HCT116 (cell line): Measurements from ENCODE around the gene SLC22A2. TPM values are rescaled to one million over a fixed set of nuclear protein-coding genes. Genes with fewer than 3 reads are reported as not detected.
A peak's percentile ranks its signal among the peaks of the same experiment; 100 is the strongest.

Experiments
- ATAC-seq: fragments of 200-7000 bp; cut with Tn5 transposase; 2 replicates; pipeline ENCODE4 v1.9.1; 2020; ENCODE audit warnings: mild to moderate bottlenecking, moderate library complexity
- BruUV-seq: library from RNA; stranded (reverse); fragments of 400-500 nt; replicated peaks from 2 replicates; lab custom pipeline; 2021; lab: Mats Ljungman, UMichigan
- CTCF ChIA-PET: fragments of 300-600 bp; sonication (Branson Sonifier 250); formaldehyde crosslinking; loops from one replicate; lab custom pipeline; 2021; ENCODE audit warnings: antibody characterized with exemption; lab: Charles Lee
- POLR2A ChIA-PET: fragments of 300-600, 350-600 bp; sonication (Branson Sonifier 250); formaldehyde crosslinking; loops from one replicate; lab custom pipeline; 2021; ENCODE audit warnings: antibody characterized with exemption; lab: Charles Lee
- RAD21 ChIA-PET, 2 experiments: fragments of 300-600 bp; sonication (Branson Sonifier 250); formaldehyde crosslinking; loops; one replicate each; lab custom pipeline; 2023; ENCODE audit warnings: low total read pairs in 2 of 2; ENCODE audit not compliant: uncharacterized antibody in 2 of 2, unreplicated experiment in 2 of 2, low non-redundant PET in 1 of 2; lab: Charles Lee
- DNase-seq: peaks from one replicate; pipeline ENCODE4 v3.0.0-alpha.2; 2010; ENCODE audit warnings: low read depth, low spot score
- H2AFZ ChIP-seq: fragments of 200-600 bp; shearing (Covaris generic), sonication (generic); 2 replicates; pipeline ENCODE4 v1.6.1; 2017; ENCODE audit warnings: low read depth, mixed run types, mixed read lengths, antibody characterized with exemption, low read length; ENCODE audit not compliant: poor library complexity, severe bottlenecking
- H3K27ac ChIP-seq: 2 replicates; pipeline ENCODE4 v1.5.1; 2012; ENCODE audit warnings: low read depth, low read length
- H3K27me3 ChIP-seq: fragments of 200-600 bp; sonication (generic); 2 replicates; pipeline ENCODE4 v1.6.1; 2016; ENCODE audit warnings: mixed run types, low read length, mixed read lengths; ENCODE audit not compliant: insufficient read depth
- H3K36me3 ChIP-seq, 2 experiments: fragments of 200-500 bp in 1 of 2; fragments of 200-600 bp in 1 of 2; sonication (Bioruptor generic) in 1 of 2; sonication (generic) in 1 of 2; 2 replicates each; pipeline versions ENCODE4 v1.5.1 to v1.6.1; 2014 to 2016; ENCODE audit warnings: low read length in 2 of 2, inconsistent platforms in 1 of 2, mixed read lengths in 1 of 2, mixed run types in 1 of 2; ENCODE audit not compliant: insufficient read depth in 2 of 2, control insufficient read depth in 1 of 2
- H3K4me1 ChIP-seq, 2 experiments: fragments of 200-600 bp in 1 of 2; sonication (generic) in 1 of 2; 2 replicates each; pipeline versions ENCODE4 v1.5.1 to v1.6.1; 2012 to 2017; ENCODE audit warnings: low read length in 2 of 2, inconsistent platforms in 1 of 2, mild to moderate bottlenecking in 1 of 2, mixed read lengths in 1 of 2, mixed run types in 1 of 2, moderate library complexity in 1 of 2; ENCODE audit not compliant: insufficient read depth in 2 of 2, control insufficient read depth in 1 of 2
- H3K4me2 ChIP-seq: fragments of 200-600 bp; sonication (generic); 2 replicates; pipeline ENCODE4 v1.6.1; 2017; ENCODE audit warnings: mixed run types, low read length, mixed read lengths
- H3K4me3 ChIP-seq, 2 experiments: fragments of 200-600 bp in 1 of 2; sonication (generic) in 1 of 2; replicated peaks in 1 of 2; 2 replicates each; pipeline ENCODE4 v1.5.1; 2011 to 2016; ENCODE audit warnings: low read length in 2 of 2, control low read depth in 1 of 2, low read depth in 1 of 2, mild to moderate bottlenecking in 1 of 2, mixed read lengths in 1 of 2, mixed run types in 1 of 2
- H3K79me2 ChIP-seq: fragments of 200-600 bp; sonication (generic); 2 replicates; pipeline ENCODE4 v1.6.1; 2017; ENCODE audit warnings: mild to moderate bottlenecking, mixed run types, low read length, moderate library complexity, mixed read lengths; ENCODE audit not compliant: insufficient read depth
- H3K9ac ChIP-seq: fragments of 200-600 bp; sonication (generic); 2 replicates; pipeline ENCODE4 v1.6.1; 2016; ENCODE audit warnings: low read length, mixed read lengths
- H3K9me2 ChIP-seq: fragments of 200-600 bp; sonication (generic), shearing (Covaris generic); 2 replicates; pipeline ENCODE4 v1.6.1; 2017; ENCODE audit warnings: mixed run types, mild to moderate bottlenecking, moderate library complexity; ENCODE audit not compliant: insufficient read depth
- H3K9me3 ChIP-seq, 2 experiments: fragments of 200-500 bp in 1 of 2; fragments of 200-600 bp in 1 of 2; sonication (Bioruptor generic) in 1 of 2; sonication (generic) in 1 of 2; 2 replicates each; pipeline ENCODE4 v1.6.1; 2014 to 2017; ENCODE audit warnings: low read length in 2 of 2, mixed read lengths in 2 of 2, inconsistent platforms in 1 of 2, low read depth in 1 of 2, mild to moderate bottlenecking in 1 of 2, mixed run types in 1 of 2, moderate library complexity in 1 of 2; ENCODE audit not compliant: control insufficient read depth in 1 of 2, insufficient read depth in 1 of 2
- H4K20me1 ChIP-seq: fragments of 200-600 bp; sonication (generic), shearing (Covaris generic); 2 replicates; pipeline ENCODE4 v1.6.1; 2017; ENCODE audit warnings: mixed run types, mild to moderate bottlenecking, moderate library complexity; ENCODE audit not compliant: insufficient read depth
- EZH2phosphoT487 ChIP-seq: fragments of 200-600 bp; IDR thresholded peaks from 2 replicates; pipeline ENCODE4 v1.6.1; 2018; ENCODE audit warnings: antibody characterized with exemption, borderline replicate concordance
- JUND ChIP-seq: IDR thresholded peaks from 2 replicates; pipeline ENCODE4 v1.6.1; 2012
- POLR2A ChIP-seq: IDR thresholded peaks from 2 replicates; pipeline ENCODE4 v1.7.0; 2011; ENCODE audit warnings: borderline replicate concordance; ENCODE audit not compliant: insufficient read depth, insufficient read length; ENCODE audit errors: extremely low read depth
- POLR2AphosphoS5 ChIP-seq: IDR thresholded peaks from 2 replicates; pipeline ENCODE4 v1.6.1; 2011; ENCODE audit warnings: mild to moderate bottlenecking, low read depth, low read length, moderate library complexity
- RAD21 ChIP-seq: IDR thresholded peaks from 2 replicates; pipeline ENCODE4 v1.6.1; 2012; ENCODE audit warnings: low read depth, mild to moderate bottlenecking
- SRF ChIP-seq: IDR thresholded peaks from 2 replicates; pipeline ENCODE4 v1.6.1; 2012; ENCODE audit warnings: low read depth
- TCF7L2 ChIP-seq: IDR thresholded peaks from 2 replicates; pipeline ENCODE4 v1.7.0; 2011; ENCODE audit warnings: borderline replicate concordance, inconsistent platforms; ENCODE audit not compliant: insufficient read depth, insufficient read length; ENCODE audit errors: extremely low read depth
- ZBTB33 ChIP-seq: IDR thresholded peaks from 2 replicates; pipeline ENCODE4 v1.6.1; 2011; ENCODE audit warnings: mild to moderate bottlenecking, low read length, moderate library complexity; ENCODE audit not compliant: insufficient replicate concordance; ENCODE audit errors: extremely low read depth
- intact Hi-C: fragments of 100-400 bp; cut with micrococcal nuclease; formaldehyde crosslinking; loops from 2 replicates; pipeline ENCODE4 v1.10.0; 2022
- total RNA-seq: library from RNA; stranded (reverse); gene quantifications from one replicate; pipeline ENCODE4 v1.2.1, GENCODE V29; 2021; ENCODE audit not compliant: unreplicated experiment
- TF ChIP-seq, protein P1 (sequence below), 3 experiments: fragments of 200-600 bp in 1 of 3; sonication (generic) in 1 of 3; IDR thresholded peaks in 2 of 3; conservative IDR thresholded peaks in 1 of 3; 2 replicates each; pipeline ENCODE4 v1.5.1; 2012 to 2017; ENCODE audit warnings: low read depth in 2 of 3, low read length in 2 of 3, antibody characterized with exemption in 1 of 3, borderline replicate concordance in 1 of 3, control low read depth in 1 of 3, mild to moderate bottlenecking in 1 of 3, mixed read lengths in 1 of 3, mixed run types in 1 of 3, moderate library complexity in 1 of 3; ENCODE audit not compliant: insufficient read depth in 1 of 3
- TF ChIP-seq, protein P2 (sequence below): IDR thresholded peaks from 2 replicates; pipeline ENCODE4 v1.6.1; 2012

Gene SLC22A2
- total RNA-seq, 1 experiment from 2014 or later, result not detected

DNA sequence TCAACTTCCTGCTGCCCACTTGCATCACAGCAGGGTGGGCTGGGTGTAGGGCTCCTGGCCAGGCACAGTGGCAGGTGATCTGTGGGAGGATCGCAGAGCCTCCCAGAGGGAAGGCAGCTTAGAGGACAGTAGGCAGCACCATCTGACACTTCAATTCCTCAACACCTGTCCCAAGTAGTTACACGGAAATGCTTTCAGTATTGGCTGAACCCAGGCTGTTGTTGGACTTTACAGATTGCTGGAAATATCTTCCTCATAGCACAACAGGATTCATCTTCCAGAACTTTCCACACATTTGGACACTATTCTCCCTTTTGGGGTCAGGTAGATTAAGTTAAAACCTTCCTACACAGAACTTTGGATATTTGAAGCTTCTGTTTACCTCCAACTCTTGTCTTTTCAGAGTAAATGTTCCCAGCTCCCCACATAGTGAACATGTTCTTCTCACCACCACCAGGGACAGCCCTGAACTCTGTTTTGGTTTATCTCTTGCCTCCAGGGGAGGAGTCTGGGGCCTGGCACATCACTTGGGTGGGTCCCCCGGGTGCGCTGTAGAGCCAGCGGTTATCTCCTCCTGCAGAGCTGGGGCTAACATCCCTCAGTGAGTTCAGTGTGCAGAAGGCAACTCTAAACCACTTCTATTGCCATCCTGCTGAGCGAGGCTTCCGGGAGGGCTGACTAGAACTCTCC lies 3.5 kb upstream of the SLC22A2 start:
- no peaks in the 10 kb centered on the region for H4K20me1 ChIP-seq
- no peak overlapping the region for H3K9ac ChIP-seq
- DNase-seq (no peak), ATAC-seq (peak; percentile 96)
- no peaks in the 10 kb centered on the region for H3K4me1 ChIP-seq
- H3K4me3 ChIP-seq, result no peak overlapping the region
- H3K9me2 ChIP-seq, result no peaks in the 10 kb centered on the region
- ChIA-PET RAD21 (no interaction called here), CTCF (interaction anchor here (1.0 to 1.1 kb wide), 3 partner anchors 10 to 193 kb away, joined by 3 to 4 read pairs (median 4); no protein-coding TSS in a partner anchor), POLR2A (no interaction called here)
- no peaks in the 10 kb centered on the region for H3K79me2 ChIP-seq
- BruUV-seq, result no TSS peak
- H3K27me3 ChIP-seq, result no peaks in the 10 kb centered on the region
- intact Hi-C loops, result no loop called here
- no peak for TF ChIP-seq JUND
- TF ChIP-seq POLR2A, result no peak
- TF ChIP-seq, protein P1, sequence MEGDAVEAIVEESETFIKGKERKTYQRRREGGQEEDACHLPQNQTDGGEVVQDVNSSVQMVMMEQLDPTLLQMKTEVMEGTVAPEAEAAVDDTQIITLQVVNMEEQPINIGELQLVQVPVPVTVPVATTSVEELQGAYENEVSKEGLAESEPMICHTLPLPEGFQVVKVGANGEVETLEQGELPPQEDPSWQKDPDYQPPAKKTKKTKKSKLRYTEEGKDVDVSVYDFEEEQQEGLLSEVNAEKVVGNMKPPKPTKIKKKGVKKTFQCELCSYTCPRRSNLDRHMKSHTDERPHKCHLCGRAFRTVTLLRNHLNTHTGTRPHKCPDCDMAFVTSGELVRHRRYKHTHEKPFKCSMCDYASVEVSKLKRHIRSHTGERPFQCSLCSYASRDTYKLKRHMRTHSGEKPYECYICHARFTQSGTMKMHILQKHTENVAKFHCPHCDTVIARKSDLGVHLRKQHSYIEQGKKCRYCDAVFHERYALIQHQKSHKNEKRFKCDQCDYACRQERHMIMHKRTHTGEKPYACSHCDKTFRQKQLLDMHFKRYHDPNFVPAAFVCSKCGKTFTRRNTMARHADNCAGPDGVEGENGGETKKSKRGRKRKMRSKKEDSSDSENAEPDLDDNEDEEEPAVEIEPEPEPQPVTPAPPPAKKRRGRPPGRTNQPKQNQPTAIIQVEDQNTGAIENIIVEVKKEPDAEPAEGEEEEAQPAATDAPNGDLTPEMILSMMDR (IDR thresholded peaks at IDR 0.05 in 2 of 3, conservative IDR thresholded peaks at IDR 0.05 in 1 of 3; ENCODE audit: borderline replicate concordance in 1 of 3, insufficient read depth in 1 of 3, low read depth in 2 of 3, low read length in 2 of 3), result peak in 2 of 3 experiments; percentile 25 to 46; a peak in 3 of 6 replicates
- H3K27ac ChIP-seq, result no peak overlapping the region
- no peaks in the 10 kb centered on the region for H3K9me3 ChIP-seq
- H3K4me2 ChIP-seq, result no peak overlapping the region
- no peaks in the 10 kb centered on the region for H3K36me3 ChIP-seq
- H2AFZ ChIP-seq, result no peak overlapping the region

GRCh38 chr6:160260803-160261450 lies 2.3 kb upstream of the SLC22A2 start:
- Histone ChIP-seq H3K79me2 (no peaks in the 10 kb centered on the region), H3K9ac (no peak overlapping the region), H3K9me3 (no peaks in the 10 kb centered on the region), H3K36me3 (no peaks in the 10 kb centered on the region), H2AFZ (no peak overlapping the region), H3K27ac (no peak overlapping the region), H4K20me1 (no peaks in the 10 kb centered on the region), H3K4me3 (no peak overlapping the region), H3K27me3 (no peaks in the 10 kb centered on the region), H3K9me2 (no peaks in the 10 kb centered on the region), H3K4me1 (no peaks in the 10 kb centered on the region), H3K4me2 (no peak overlapping the region)
- RAD21 ChIA-PET, result no interaction called here
- CTCF ChIA-PET, result no interaction called here
- no TSS peak for BruUV-seq
- intact Hi-C loops, result no loop called here
- POLR2A ChIA-PET, result no interaction called here
- DNase-seq (no peak), ATAC-seq (no peak)
- no peak for TF ChIP-seq POLR2AphosphoS5
- no peak for TF ChIP-seq ZBTB33
- no peak for TF ChIP-seq RAD21
- TF ChIP-seq SRF, result no peak
- TF ChIP-seq JUND, result no peak
- TF ChIP-seq TCF7L2, result no peak
- TF ChIP-seq, protein P1 (IDR thresholded peaks at IDR 0.05 in 2 of 3, conservative IDR thresholded peaks at IDR 0.05 in 1 of 3; ENCODE audit: borderline replicate concordance in 1 of 3, insufficient read depth in 1 of 3, low read depth in 2 of 3, low read length in 2 of 3), result no peak
- TF ChIP-seq, protein P2, sequence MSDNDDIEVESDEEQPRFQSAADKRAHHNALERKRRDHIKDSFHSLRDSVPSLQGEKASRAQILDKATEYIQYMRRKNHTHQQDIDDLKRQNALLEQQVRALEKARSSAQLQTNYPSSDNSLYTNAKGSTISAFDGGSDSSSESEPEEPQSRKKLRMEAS, result no peak
- TF ChIP-seq EZH2phosphoT487, result no peak
